ENCODE results near the gene CALR.

Gene CALR

DNA sequence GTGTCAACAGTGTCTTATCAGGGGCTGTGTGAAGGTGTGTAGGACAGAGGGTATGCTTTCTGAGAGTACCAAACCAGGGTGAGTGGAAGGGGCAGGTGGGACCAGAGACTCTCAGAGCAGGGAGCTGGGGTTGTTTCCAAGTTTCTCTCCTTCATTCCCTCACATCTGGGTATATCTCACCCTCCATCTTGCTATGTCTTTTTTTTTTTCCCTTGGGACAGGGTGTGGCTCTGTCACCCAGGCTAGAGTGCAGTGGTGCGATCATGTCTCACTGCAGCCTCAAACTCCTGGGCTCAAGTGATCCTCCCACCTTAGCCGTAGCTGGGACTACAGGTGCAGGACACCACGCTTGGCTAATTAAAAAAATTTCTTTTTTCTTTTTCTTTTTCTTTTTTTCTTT, 41.6 kb downstream of the CALR start:
- no peak for DNase-seq (ENCODE audit: low read depth)

DNA sequence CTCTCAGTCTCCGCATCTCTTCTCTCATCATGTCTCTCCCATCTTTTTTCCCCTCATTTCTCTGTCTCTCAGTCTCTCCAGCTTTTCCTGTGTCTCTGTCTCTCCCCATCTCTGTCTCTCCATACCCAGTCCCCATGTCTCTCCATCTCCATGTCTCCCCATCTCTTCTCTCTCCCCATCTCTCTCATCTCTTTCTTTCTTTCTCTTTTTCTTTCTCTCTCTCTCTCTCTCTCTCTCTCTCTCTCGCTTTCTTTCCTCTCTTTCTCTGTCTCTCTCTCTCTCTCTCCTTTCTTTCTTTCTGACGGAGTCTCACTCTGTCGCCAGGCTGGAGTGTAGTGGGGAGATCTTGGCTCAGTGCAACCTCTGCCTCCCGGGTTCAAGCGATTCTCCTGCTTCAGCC, 44.2 kb downstream of the CALR start:
- no peak for DNase-seq (ENCODE audit: low read depth)

DNA sequence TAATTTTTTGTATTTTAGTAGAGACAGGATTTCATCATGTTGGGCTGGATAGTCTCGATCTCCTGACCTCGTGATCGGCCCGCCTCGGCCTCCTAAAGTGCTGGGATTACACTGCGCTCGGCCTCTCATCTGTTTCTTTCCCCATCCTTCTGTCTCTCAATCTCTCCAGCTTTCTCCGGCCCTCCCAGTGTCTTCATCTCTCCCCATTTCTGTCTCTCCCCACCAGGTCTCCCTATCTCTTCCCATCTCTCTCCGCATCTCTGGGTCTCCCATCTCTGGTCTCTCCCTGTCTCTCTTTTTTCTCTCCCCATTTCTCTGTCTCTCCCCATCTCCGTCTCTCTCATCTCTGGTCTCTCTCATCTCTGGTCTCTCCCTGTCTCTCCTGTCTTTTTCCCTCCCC, 44.7 kb downstream of the CALR start:
- no peak for DNase-seq (ENCODE audit: low read depth)

DNA sequence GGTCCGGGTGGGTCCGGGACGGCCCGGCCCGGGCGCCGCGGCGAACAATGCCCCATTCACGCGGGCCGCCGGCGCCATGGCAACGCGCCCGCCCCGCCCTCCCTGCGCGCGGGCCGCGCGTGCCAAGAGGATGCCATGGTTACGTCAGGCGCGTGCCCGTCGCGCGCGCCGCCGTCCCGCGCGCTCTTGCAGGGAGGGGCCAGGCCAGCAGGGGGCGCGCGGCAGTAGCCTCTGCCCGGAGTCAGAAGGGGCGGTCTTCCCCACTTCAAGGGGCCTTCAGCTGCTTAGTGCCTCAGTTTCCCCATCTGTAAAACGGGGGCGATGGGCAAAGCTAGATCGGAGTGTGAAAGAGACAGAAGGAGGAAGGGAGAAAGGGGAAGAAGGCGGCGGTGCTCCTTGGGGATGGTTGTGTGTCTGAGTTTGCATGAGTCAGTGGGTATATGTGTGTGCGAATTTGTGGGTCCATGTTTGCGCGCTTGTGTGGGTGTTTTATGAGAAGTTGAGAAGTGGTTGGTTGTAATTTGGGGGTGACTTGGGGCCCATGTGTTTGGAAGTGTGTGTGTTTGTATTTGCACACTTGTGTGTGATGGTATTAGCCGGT, 45.2 kb downstream of the CALR start:
- peak; percentile 65 for DNase-seq (ENCODE audit: low read depth)

DNA sequence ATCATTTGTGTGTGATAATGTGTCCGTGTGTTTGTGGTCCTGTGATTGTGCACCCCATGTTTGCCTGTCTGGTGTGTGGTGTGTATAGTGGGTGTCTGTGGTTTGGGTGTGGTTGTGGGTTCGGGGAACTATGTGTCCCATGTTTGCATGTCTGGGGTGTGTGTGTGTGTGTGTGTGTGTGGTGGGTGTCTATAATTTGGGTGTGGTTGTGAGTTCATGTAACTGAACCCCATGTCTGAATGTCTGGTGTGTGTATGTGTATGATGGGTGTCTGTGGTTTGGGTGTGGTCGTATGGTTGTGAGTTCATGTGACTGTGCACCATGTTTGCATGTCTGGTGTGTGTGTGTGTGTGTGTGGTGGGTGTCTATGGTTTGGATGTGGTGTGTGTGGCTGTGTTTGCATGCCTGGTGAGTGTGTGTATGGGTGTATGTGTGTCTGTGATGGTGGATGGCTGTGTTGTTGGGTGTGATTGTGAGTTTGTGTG, 45.8 kb downstream of the CALR start:
- no peak for DNase-seq (ENCODE audit: low read depth)

DNA sequence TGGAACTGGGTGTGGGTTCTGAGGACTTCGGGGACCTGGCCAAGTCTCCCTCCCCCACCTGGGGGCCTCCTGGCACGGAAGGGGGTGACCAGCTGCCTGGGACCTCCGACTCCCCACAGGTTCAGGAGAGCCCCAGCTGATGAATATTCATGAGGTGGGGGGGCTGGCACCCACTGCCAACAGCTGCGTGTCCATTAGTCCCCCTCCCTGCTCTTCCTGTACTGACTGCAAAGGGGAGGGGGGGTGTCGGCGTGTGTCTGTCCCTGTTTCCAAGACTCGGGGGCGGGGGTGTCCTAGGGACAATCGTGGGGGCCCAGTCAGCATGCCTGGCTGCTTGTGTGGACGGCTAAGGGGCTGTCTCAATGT, 46.3 kb downstream of the CALR start:
- DNase-seq (ENCODE audit: low read depth): no peak

DNA sequence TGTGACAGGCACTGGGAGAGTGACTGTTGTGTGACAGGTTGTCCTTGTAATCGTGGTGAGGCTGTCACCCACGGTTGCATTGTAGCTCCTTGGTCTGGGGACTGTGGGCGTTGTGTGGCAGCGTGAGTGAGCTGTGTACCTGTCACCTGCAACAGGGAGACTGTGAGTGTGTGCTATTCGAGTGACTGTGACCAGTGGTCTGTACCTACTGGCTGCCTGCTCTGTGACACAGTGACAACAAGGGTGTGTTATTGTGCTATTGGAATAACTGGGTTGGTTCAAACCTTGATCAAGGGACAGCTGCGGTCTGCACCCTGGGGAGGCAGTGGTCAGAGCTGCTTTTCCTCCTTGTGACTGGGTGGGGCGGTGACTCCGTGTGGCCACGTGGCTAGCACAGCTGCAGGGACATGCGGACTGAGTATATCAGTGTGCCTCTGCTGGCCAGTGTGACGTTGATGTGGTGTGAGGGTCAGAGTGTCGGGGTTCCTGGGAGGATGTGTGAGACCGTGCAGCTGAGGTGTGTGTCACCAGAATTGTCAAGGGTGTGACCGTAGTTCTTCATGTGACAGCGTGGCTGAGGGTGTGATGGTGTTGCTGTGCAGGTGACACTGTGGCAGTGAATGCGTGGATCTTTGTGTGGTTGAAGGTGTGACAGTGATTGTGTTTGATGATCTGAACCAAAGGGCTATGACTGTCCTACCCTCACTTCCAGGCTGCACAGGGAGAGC, 46.8 kb downstream of the CALR start:
- no peak for DNase-seq (ENCODE audit: low read depth)

DNA sequence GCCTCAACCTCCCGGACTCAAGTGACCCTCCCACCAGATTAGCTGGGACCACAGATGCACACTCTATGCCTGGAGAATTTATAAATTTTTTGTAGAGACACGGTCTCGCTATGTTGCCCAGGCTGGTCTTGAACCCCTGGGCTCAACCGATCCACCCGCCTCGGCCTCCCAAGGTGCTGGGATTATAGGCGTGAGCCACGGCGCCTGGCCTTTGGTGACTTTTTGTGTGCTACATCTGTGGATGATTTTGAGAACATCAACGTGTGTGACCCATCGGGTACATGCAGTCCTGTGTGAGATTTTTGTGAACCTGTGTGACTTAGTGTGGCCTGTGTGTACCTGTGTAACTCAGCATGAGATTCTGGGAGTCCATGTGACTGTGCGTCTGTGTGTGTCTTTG, 48.3 kb downstream of the CALR start:
- no peak for DNase-seq (ENCODE audit: low read depth)

DNA sequence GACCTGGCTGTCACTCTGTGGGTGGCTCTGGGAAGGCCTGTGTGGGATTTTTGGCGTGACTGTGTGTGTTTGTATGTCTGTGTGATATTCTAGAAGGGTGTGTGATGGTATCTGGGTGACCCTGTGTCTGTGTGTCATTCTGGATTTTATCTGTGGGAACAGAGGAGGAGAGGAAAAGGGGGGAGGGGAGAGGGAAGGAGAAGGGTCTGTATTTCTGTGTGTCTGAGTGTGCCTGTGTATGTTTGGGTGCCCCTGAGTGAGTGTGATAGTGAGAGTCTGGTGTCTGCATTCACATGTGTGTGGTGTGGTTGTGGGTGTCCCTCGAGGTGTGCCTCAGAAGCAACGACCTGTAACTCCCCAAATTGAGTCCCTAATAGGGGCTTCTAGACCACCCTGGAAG, 48.8 kb downstream of the CALR start:
- no peak for DNase-seq (ENCODE audit: low read depth)

DNA sequence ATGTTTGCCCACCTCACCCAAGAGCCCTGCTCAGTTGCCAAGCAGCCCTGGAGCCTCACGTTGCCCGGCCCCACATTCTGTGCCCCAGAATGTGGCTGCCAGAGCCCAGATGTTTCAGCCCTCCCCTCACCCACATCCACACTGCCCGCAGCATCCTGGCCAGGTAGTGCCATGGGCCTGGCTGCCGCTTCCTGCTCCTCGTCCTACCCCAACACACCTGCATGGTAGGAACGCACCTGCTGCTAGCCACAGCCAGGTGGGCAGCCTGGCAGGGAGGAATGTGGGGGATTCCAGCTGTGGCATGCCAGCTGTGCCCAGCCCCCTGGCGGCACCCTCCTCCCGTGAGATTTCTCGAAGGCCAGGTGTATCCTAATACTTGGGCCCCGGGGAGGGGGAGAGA, 49.4 kb downstream of the CALR start:
- DNase-seq (ENCODE audit: low read depth): no peak

DNA sequence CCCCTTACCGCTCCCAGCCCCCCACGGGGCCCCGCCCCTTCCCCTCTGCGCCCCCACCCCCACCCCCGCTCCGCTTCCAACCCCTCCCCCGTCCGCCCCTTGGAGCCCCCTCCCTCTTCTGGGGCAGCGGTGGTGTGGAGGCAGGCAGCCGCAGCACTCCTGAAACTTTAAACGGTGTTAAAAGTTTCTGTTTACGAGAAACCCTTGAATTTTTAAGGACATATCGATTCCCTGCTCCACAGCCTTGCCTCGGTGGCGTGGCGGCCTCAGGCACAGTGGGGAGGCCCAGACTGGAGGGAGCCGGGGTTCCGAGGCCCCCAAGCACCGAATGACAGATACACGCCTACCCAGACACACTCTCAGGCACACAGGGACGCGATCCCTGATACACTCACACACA, 52.0 kb downstream of the CALR start:
- DNase-seq (ENCODE audit: low read depth): no peak

DNA sequence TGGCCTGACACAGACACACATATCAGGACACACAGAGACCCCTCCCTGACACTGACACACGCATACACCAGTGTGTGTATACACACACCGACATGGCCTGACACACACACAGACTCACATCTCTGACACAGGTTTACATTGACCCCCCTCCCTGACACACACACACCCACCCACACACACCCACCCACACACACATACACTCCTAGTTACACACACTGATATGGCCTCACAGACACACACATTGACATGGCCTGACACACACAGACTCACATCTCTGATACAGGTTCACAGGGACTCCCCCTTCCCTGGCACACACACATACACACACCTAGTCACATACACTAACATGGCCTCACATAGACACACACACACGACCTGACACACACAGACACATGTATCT, 52.4 kb downstream of the CALR start:
- no peak for DNase-seq (ENCODE audit: low read depth)

DNA sequence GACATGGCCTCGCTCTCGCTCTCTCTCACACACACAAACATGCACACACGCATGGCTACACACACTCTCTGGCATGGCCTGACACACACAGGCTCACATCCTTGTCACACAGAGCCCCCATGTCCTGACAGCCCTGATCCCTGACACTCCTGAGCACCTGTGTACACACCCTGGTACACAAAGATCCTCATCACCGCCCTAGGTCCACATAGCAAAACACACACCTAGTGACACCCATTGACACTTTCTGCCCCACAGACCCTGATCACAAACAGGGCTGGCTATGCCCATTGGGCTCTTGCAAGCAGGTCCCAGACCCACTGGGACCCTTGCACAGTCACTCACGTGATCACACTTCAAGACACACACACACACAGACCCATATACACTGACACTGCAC, 52.9 kb downstream of the CALR start:
- no peak for DNase-seq (ENCODE audit: low read depth)

DNA sequence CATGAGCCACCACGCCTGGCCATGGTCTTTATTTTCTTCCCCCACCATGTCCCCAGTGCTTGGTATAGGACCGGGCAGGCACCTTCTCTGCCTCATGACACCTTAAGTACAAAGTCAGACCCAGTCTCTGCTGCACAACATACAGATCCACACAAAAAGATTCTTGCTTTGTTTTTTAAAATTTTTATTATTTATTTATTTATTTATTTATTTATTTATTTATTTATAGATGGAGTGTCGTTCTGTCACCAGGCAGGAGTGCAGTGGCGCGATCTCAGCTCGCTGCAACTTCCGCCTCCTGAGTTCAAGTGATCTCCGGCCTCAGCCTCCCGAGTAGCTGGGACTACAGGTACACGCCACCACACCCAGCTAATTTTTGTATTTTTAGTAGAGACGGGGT, 54.3 kb downstream of the CALR start:
- DNase-seq (ENCODE audit: low read depth): no peak

DNA sequence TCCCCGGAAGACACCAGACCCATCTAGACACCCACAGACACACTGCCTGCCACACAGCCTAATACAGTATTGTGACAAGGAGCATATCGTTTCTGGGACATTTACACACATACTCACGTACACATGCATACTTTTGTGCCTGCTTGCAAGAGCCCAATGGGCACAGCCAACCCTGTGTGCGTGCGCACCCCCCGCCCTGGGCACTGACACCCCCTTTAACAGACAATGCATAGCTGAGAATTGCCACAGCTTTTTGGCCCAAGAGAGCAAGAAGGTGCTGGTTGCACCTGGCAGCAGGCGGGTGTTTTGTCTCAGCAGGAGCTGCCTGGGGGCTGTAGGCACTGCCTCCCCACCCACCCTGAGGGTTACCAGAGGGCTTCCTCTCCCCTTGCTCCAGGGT, 55.2 kb downstream of the CALR start:
- DNase-seq (ENCODE audit: low read depth): no peak
